HG03280 (cell line): ENCODE measurements around the gene MALAT1.

Experiments used
- ATAC-seq: cut with Tn5 transposase; IDR thresholded peaks from one replicate; pipeline ENCODE4 v1.9.1; 2021; ENCODE audit warnings: mild to moderate bottlenecking, moderate library complexity; ENCODE audit not compliant: unreplicated experiment

MALAT1 gene

DNA sequence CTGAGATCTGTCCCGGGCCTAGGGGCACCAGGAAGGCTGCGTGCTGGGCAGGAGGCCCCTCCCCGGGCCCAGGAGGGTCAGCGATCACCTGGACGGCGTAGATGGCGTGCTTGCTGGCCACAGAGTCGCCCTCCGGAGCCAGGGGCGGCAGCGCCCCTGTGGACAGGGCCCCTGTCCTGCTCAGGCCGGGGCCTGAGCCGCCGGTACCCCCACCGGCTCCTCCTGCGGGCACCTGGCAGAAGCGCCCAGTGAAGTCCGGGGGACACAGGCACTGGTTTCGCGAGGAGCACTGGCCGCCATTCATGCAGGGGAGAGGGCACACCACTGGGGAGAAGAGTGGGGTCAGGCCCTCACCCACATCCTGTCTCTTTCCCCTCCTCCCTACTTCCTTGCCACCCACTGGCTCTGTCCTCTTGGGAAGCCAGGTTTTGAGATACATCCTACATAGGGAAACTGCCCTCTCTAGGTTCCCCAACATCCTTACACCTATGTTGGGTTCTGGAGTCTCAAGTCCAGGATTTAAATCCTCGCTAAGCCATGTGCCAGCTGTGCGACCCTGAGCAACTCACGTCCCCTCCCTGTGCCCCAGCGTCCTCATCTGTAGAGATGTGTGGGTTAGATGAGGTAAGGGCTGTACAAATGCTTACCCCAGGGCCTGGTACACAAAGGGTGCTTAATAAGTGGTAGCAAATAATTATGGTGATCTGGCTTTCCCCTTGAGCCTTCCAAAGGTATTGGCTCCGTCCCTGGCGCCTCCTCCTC, 55.4 kb downstream of the MALAT1 start:
- ATAC-seq = no peak

DNA sequence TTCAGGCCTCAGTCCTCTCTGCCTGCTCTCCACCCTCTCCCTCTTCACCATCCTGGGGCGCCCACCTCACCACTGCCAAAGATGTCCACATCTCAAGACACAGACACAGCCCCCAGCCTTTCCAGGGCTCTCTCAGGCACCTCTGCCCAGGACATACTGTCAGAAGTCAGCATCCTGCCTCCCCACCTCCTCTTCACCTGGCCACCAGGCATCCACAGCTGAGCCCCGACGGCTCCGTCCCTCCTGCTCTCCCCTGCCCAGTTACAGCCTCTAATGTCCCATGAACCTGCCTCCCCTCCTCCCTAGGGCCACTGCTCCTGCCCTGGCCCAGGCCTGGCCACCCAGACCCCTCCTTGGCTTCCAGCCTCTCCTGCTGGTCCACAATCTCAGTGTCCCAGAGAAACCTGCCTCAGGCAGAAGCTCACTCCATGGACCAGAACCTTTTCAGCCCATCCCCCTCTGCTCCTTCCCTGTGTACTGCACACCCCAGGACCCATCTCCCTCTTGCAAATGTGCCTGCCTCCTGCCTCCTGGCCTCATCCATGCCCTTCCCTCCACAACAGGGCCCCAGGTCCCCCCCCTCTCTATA, 56.1 kb downstream of the MALAT1 start:
- no peak for ATAC-seq

- ATAC-seq = no peak
These were observed 56.9 kb downstream of the MALAT1 start for GRCh38 chr11:65555693-65556231.
